Astrocyte (in vitro differentiated cells and primary cell): ENCODE measurements around the gene PBLD. TPM values are rescaled to one million over a fixed set of nuclear protein-coding genes. Genes with fewer than 3 reads are reported as not detected.
"Not testable (repeated sequence)": the region's sequence is repeated elsewhere in the genome, so short reads cannot be mapped to it uniquely, and the experiment has no call there.

Experiments used
- DNase-seq: peaks from one replicate; pipeline ENCODE4 v3.0.0-alpha.2; 2010; ENCODE audit warnings: low read depth
- FAIRE-seq: peaks from 2 replicates; lab custom pipeline; 2011; peaks lifted over from hg19 to GRCh38; lab: Jason Lieb, UNC
- H2AFZ ChIP-seq: 2 replicates; pipeline ENCODE4 v1.6.0; 2012; ENCODE audit warnings: low read depth, low read length, inconsistent platforms
- H3K27ac ChIP-seq: 2 replicates; pipeline ENCODE4 v1.5.1; 2011; ENCODE audit warnings: low read depth, low read length, inconsistent platforms
- H3K27me3 ChIP-seq: 2 replicates; pipeline ENCODE4 v1.6.0; 2011; ENCODE audit warnings: low read length, inconsistent platforms; ENCODE audit not compliant: insufficient read depth
- H3K36me3 ChIP-seq: 2 replicates; pipeline ENCODE4 v1.5.1; 2011; ENCODE audit warnings: low read length, inconsistent platforms; ENCODE audit not compliant: insufficient read depth
- H3K4me1 ChIP-seq: 2 replicates; pipeline ENCODE4 v1.5.1; 2011; ENCODE audit warnings: low read length, inconsistent platforms; ENCODE audit not compliant: insufficient read depth
- H3K4me2 ChIP-seq: 2 replicates; pipeline ENCODE4 v1.6.0; 2012; ENCODE audit warnings: low read length, inconsistent platforms
- H3K4me3 ChIP-seq: 2 replicates; pipeline ENCODE4 v1.5.1; 2011; ENCODE audit warnings: low read depth, mild to moderate bottlenecking, low read length, inconsistent platforms; ENCODE audit not compliant: insufficient read depth
- H3K79me2 ChIP-seq: 2 replicates; pipeline ENCODE4 v1.6.0; 2012; ENCODE audit warnings: mild to moderate bottlenecking, low read length, inconsistent platforms; ENCODE audit not compliant: insufficient read depth
- H3K9ac ChIP-seq: 2 replicates; pipeline ENCODE4 v1.6.0; 2012; ENCODE audit warnings: mild to moderate bottlenecking, low read length, inconsistent platforms
- H3K9me3 ChIP-seq: 2 replicates; pipeline ENCODE4 v1.5.1; 2012; ENCODE audit warnings: low read depth, mild to moderate bottlenecking, low read length, inconsistent platforms; ENCODE audit not compliant: insufficient read depth
- H4K20me1 ChIP-seq: 2 replicates; pipeline ENCODE4 v1.6.0; 2012; ENCODE audit warnings: low read length, inconsistent platforms; ENCODE audit not compliant: insufficient read depth
- H3K27ac Mint-ChIP-seq: one replicate; pipeline ENCODE4 v1.8.0; 2021; ENCODE audit warnings: mild to moderate bottlenecking, mixed read lengths; ENCODE audit not compliant: unreplicated experiment
- H3K27me3 Mint-ChIP-seq: one replicate; pipeline ENCODE4 v1.8.0; 2021; ENCODE audit warnings: low read depth, mixed read lengths; ENCODE audit not compliant: unreplicated experiment
- H3K36me3 Mint-ChIP-seq: one replicate; pipeline ENCODE4 v1.8.0; 2021; ENCODE audit warnings: low read depth, mixed read lengths; ENCODE audit not compliant: unreplicated experiment
- H3K4me1 Mint-ChIP-seq: one replicate; pipeline ENCODE4 v1.8.0; 2021; ENCODE audit warnings: low read depth, mixed read lengths; ENCODE audit not compliant: unreplicated experiment
- H3K4me3 Mint-ChIP-seq: one replicate; pipeline ENCODE4 v1.8.0; 2021; ENCODE audit warnings: mild to moderate bottlenecking, moderate library complexity, mixed read lengths; ENCODE audit not compliant: unreplicated experiment
- H3K9me3 Mint-ChIP-seq: one replicate; pipeline ENCODE4 v1.8.0; 2021; ENCODE audit warnings: mild to moderate bottlenecking, mixed read lengths; ENCODE audit not compliant: unreplicated experiment
- EZH2 ChIP-seq: IDR thresholded peaks from 2 replicates; pipeline ENCODE4 v1.6.1; 2012; ENCODE audit warnings: mild to moderate bottlenecking, low read length, inconsistent platforms; ENCODE audit not compliant: insufficient read depth
- total RNA-seq: library from RNA; stranded (reverse); gene quantifications from 2 replicates; pipeline ENCODE4 v1.2.1, GENCODE V29; 2021
- TF ChIP-seq, protein P1 (sequence below): IDR thresholded peaks from 2 replicates; pipeline ENCODE4 v1.5.1; 2011; ENCODE audit warnings: low read depth, mild to moderate bottlenecking, inconsistent platforms, low read length, moderate library complexity; ENCODE audit not compliant: insufficient read depth

Gene PBLD
- total RNA-seq, 1 donor from 2014 or later = 6.1 TPM

DNA sequence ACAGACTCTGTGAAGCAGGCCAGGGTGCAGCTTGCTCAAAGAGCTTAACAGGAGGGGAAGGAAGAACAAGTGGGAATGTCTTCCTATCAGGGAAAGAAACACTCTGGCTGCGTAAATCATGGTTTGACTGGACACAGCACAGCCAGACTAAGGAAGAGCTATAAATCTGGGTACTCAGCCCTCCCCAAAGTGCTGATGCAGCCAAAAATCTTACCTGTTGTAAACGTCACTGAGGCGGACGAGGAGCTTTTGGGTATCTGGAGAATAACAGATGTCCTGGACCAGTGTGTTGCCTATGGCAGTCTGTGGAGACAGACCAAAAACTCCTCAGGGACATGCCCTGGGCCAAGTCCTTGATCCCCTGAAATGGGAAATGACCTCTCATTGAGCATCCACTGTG is 44.0 kb downstream of the PBLD start:
- Mint-ChIP-seq H3K4me3 (no peak overlapping the region), H3K9me3 (no peaks in the 10 kb centered on the region), H3K4me1 (peaks cover 12% of the 10 kb centered on the region), H3K27me3 (no peaks in the 10 kb centered on the region), H3K27ac (no peak overlapping the region), H3K36me3 (peaks cover 6% of the 10 kb centered on the region)
- Histone ChIP-seq H3K4me2 (no peak overlapping the region), H2AFZ (no peak overlapping the region), H3K79me2 (no peaks in the 10 kb centered on the region), H3K27me3 (no peaks in the 10 kb centered on the region), H3K4me3 (no peak overlapping the region), H3K36me3 (no peaks in the 10 kb centered on the region), H3K27ac (no peak overlapping the region), H4K20me1 (no peaks in the 10 kb centered on the region), H3K9me3 (no peaks in the 10 kb centered on the region), H3K4me1 (no peaks in the 10 kb centered on the region), H3K9ac (no peak overlapping the region)
- no peak for TF ChIP-seq EZH2
- TF ChIP-seq, protein P1, sequence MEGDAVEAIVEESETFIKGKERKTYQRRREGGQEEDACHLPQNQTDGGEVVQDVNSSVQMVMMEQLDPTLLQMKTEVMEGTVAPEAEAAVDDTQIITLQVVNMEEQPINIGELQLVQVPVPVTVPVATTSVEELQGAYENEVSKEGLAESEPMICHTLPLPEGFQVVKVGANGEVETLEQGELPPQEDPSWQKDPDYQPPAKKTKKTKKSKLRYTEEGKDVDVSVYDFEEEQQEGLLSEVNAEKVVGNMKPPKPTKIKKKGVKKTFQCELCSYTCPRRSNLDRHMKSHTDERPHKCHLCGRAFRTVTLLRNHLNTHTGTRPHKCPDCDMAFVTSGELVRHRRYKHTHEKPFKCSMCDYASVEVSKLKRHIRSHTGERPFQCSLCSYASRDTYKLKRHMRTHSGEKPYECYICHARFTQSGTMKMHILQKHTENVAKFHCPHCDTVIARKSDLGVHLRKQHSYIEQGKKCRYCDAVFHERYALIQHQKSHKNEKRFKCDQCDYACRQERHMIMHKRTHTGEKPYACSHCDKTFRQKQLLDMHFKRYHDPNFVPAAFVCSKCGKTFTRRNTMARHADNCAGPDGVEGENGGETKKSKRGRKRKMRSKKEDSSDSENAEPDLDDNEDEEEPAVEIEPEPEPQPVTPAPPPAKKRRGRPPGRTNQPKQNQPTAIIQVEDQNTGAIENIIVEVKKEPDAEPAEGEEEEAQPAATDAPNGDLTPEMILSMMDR = no peak
- DNase-seq (no peak), FAIRE-seq (no peak)

- Mint-ChIP-seq H3K4me3 (no peak overlapping the region), H3K36me3 (peaks cover 3% of the 10 kb centered on the region), H3K27me3 (no peaks in the 10 kb centered on the region), H3K4me1 (peaks cover 12% of the 10 kb centered on the region), H3K27ac (peak overlapping the region; percentile 85), H3K9me3 (no peaks in the 10 kb centered on the region)
- Histone ChIP-seq H2AFZ (no peak overlapping the region), H3K4me1 (no peaks in the 10 kb centered on the region), H4K20me1 (no peaks in the 10 kb centered on the region), H3K9me3 (no peaks in the 10 kb centered on the region), H3K9ac (no peak overlapping the region), H3K36me3 (no peaks in the 10 kb centered on the region), H3K27me3 (no peaks in the 10 kb centered on the region), H3K4me2 (no peak overlapping the region), H3K4me3 (no peak overlapping the region), H3K27ac (no peak overlapping the region), H3K79me2 (no peaks in the 10 kb centered on the region)
- TF ChIP-seq, protein P1 = no peak
- TF ChIP-seq EZH2 = no peak
- FAIRE-seq (no peak), DNase-seq (peak; percentile 7)
Measured at GRCh38 chr10:68284062-68285001, 48.4 kb downstream of the PBLD start.

- H3K79me2 ChIP-seq = no peaks in the 10 kb centered on the region
- no peaks in the 10 kb centered on the region for H3K4me1 ChIP-seq
- H3K9ac ChIP-seq = no peak overlapping the region
- H3K36me3 ChIP-seq = no peaks in the 10 kb centered on the region
- H2AFZ ChIP-seq = no peak overlapping the region
- H3K4me2 ChIP-seq = no peak overlapping the region
- Mint-ChIP-seq H3K4me1 (peaks cover 10% of the 10 kb centered on the region), H3K4me3 (no peak overlapping the region), H3K27me3 (no peaks in the 10 kb centered on the region), H3K36me3 (peaks cover 6% of the 10 kb centered on the region), H3K9me3 (peaks cover 10% of the 10 kb centered on the region), H3K27ac (no peak overlapping the region)
- H4K20me1 ChIP-seq = no peaks in the 10 kb centered on the region
- DNase-seq = no peak
- no peak for TF ChIP-seq EZH2
- TF ChIP-seq, protein P1 = no peak
- no peak overlapping the region for H3K27ac ChIP-seq
- peaks cover 3% of the 10 kb centered on the region for H3K9me3 ChIP-seq
- FAIRE-seq = no peak
- H3K27me3 ChIP-seq = no peaks in the 10 kb centered on the region
- H3K4me3 ChIP-seq = no peak overlapping the region
Measured at GRCh38 chr10:68280758-68281157, 52.0 kb downstream of the PBLD start.

DNA sequence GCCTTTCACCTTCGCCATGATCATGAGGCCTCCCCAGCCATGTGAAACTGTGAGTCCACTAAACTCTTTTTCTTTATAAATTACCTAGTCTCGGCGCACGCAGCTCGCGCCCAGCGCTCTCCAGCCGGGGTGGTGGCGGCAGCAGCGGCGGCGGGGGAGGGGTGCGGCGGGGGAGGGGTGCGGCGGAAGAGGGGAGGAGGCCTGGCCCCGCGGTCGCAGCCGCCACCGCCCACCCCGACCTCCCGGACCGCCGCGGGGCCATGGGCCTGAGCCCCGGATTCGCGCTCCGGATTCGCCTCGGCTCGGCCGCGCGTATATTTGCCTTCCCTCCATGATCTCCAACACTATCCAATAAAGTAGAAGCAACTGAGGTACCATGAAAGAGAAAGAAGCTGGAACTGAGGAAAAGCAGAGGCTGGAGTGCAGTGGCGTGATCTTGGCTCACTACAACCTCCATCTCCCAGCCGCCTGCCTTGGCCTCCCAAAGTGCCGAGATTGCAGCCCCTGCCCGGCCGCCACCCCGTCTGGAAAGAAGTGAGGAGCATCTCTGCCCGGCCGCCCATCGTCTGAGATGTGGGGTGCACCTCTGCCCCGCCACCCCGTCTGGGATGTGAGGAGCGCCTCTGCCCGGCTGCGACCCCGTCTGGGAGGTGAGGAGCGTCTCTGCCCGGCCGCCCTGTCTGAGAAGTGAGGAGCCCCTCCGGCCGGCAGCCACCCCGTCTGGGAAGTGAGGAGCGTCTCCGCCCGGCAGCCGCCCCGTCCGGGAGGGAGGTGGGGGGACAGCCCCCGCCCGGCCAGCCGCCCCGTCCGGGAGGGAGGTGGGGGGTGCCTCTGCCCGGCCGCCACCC is 53.6 kb downstream of the PBLD start:
- not testable (repeated sequence) for H4K20me1 ChIP-seq, H3K4me3 Mint-ChIP-seq, FAIRE-seq, H3K4me1 ChIP-seq, H3K27ac Mint-ChIP-seq, H3K4me2 ChIP-seq, H3K36me3 ChIP-seq, H3K36me3 Mint-ChIP-seq, H3K79me2 ChIP-seq, H3K4me1 Mint-ChIP-seq, H3K9me3 ChIP-seq, H3K27me3 ChIP-seq, DNase-seq, H3K27ac ChIP-seq, H2AFZ ChIP-seq, H3K27me3 Mint-ChIP-seq, H3K9ac ChIP-seq, H3K4me3 ChIP-seq
- peaks cover 10% of the 10 kb centered on the region for H3K9me3 Mint-ChIP-seq
